HG02588 (cell line): ENCODE results near the gene CX3CR1.

ENCODE experiments used
- ATAC-seq: cut with Tn5 transposase; IDR thresholded peaks from one replicate; pipeline ENCODE4 v1.9.1; 2021; ENCODE audit warnings: mild to moderate bottlenecking, moderate library complexity; ENCODE audit not compliant: unreplicated experiment

Gene CX3CR1

DNA sequence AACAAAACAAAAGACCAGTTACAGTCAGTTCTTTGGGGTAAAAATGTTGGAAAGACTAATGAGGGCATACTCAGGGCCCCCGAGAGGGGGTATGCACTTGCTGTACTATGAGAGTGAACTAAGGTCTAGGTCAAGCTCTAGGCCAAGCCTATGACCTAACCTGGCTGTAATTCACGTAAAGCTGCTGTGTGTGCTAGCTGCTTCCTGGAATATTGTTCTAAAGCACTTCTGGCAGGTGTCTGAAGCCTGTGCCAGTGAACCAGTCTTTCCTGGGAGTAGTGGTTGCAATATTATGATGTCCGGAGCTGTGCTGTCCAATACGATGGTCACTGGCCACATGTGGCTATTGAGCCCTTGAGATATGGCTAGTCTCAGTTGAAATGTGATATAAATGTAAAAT is 13.1 kb upstream of the CX3CR1 start:
- ATAC-seq, result no peak

DNA sequence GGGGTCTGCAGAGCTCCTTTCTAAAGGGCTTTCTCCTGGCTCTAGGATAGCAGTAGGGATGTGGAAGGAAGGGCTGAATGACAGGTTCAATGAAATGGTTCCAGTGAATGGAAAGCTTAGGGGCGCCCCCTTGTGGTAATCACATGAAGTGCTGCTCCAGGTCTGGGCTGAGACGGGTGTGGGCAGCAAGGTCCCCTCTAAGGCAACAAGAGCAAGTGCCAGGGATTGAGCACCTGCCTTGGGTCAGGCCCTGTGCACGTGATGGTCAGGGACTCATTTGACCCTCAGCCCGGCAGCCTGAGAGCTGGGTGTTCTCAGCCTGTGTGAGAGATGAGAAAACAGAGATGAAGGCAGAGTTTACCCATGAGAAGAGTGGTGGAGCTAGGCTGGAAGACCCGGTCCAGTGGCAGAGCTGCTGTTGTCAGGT is 12.1 kb upstream of the CX3CR1 start:
- no peak for ATAC-seq

DNA sequence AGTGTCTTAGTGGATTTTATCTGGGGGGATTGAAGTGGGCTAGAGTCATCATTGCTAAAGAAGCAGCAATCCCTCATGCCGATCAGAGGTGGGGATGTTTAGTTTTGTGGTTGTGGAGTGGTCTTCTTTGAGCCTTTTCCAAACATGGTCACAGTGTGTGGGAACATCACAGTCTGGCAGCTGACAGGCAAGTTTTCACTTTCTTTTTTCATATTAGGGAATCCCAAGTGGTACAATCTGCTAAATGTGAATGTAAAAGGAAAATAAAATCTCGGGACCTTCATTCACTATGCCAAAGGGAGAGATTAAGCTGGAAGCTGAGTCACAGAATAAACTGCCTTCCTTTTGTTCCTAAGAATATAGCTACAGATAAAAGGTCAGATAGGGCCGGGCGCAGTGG is 10.4 kb upstream of the CX3CR1 start:
- ATAC-seq, result no peak

DNA sequence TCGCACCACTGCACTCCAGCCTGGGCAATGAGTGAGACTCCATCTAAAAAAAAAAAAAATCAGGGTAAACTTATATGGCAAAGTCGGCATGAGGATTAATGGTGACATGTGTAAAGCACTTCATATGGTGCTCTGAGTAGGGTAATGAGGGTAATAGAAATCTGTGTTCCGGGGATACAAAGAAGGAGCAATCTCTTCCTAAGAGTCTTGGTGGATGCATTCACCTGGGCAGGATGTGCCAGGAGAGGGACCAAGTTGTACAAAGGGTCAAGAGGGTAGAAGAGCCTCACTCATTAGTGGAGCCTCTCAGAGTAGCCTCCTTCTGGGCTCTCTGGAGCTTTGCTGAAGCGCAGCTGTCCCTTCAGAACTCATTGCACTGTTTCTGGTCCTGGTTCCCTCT is 9.3 kb upstream of the CX3CR1 start:
- no peak for ATAC-seq

DNA sequence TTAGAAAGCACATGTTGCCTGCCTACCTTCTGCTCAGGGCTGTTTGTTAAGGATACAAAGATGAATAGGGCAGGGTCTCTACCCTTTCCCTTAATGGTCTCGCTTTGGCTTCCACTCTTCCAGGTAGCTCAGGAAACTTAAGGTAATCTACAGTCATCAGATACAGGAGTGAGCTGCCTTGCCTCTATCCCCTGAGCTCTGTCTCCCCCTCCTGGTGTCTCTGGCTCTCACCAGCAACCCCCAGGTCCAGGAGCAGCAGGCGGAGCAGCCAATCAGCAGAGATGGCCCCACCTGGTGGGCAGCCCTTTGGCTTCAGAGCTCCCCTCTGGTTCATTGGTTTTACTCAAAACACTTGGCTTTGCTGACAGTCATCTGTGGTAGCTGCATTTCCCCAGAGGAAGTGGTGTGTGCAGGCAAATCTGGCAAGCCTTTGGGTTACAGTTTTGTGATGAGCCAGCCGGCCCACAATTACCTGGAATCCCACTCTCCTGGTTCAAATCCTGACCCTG is 8.5 kb upstream of the CX3CR1 start:
- ATAC-seq, result peak; percentile 98

DNA sequence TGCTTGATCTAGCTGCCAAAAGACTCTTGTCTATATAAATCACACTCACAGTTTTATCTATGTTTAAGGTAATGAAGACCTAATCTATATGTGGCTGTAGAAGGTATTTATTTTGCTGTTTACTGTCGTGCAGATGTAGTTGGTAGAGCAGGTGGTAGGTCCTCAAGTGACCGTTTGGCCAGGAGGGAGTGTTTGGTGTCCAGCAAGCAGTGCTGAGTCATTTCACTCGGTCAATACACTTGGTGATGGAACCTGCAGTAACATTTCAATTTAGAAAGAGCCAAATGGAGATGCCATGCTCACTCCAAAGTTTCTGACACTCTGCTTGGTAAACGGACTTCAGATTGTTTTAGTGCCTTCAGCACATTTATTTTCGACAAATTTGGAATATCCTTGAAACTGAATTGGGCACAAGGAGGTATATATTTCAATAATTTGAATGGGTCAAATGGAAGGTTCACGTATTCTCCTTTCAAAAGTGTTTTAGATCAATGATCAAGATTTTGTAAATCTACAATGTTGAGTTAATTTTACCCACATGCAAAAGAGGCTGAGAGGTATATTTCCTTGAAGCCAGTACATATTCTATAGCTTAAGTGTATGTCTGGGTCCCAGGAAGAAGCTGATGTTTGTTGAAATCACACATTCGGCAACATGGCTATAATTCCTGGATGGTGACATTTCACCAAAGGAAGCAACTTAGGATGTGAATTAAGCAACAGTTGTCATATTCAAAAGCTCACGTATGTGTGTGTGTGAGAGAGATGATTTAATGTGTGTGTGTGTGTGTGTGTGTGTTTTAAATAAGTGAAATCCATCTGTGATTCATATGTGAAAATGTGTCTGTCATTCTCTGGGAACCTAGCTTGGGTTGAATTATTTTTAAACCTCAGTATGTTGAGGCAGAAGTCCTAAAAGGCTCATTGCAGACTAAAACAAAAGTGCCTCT is 7.7 kb upstream of the CX3CR1 start:
- ATAC-seq, result no peak

DNA sequence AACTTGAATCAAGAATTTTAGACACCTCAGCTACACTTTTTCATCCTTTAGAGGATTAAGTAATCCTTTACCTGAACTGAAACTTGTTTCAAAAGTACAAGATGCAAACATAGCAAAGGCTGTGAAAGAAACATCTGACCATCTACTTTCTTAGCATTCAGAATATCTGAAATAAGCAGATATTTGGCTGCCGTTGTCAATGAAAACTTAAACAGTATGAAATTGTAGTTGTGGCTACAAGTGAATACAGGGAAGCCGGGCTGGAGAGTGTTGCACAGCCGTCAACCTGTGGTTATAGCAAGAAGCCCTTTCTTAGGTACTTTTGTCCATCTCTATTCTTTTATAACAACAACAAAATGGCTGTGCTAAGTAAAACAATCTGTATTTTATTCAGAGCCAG is 6.9 kb upstream of the CX3CR1 start:
- ATAC-seq, result no peak

DNA sequence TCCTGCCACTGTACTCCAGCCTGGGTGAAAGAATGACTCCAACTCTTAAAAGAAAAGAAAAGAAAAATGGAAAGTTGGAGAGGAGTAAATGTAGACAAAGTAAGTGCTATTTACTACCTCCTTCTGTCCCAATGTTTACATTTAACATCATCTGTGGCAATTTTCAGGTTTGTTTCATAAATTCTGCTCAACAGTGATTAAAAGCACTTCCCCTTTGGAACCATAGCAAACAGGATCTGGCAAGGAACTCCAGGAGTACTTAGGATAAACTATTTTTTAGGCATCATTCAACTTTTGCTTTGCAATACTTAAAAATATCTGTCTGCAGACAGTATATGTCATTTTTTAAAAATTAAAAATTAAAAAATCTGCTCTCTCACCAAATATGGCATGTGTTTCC is 5.5 kb upstream of the CX3CR1 start:
- ATAC-seq, result no peak

DNA sequence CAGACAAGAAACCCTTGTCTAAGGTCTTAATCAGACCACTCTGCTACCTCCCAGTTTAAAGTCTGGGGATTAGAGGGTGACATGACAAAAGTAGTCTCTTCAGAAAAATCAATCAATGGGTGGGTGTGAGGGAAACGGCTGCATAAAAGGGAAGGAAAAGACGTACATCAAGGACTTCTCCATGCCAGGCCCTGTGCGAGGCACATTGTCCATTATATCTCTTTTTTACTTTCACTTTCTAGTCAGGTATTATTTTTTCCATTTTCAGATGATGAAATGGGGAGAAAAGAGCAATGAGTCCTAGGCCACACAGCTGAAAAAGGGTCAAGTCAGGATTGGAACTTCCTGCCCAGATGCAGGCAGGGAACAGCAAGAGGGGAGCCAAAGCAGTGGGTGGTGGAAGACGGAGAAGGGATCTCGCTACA is 4.6 kb upstream of the CX3CR1 start:
- no peak for ATAC-seq

DNA sequence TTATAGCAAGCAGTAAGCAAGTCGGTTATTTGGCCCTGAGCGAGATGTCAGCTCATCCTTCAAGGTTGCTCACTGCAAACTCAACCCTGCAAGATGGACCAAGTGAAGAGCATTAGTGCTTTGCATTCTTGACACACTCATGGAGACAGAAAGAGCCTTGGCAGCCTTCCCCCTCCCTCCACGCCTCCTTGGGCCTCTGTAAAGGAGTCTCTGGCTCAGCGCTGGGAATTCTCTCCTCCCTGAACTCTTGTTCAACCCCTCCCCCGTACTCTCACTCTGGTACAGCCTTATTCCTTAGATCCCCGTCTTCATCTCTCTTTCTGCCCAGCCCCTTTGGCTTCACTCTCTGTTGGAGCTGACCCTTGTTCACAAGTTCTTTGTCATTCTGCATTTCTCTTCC is 2.2 kb upstream of the CX3CR1 start:
- no peak for ATAC-seq

DNA sequence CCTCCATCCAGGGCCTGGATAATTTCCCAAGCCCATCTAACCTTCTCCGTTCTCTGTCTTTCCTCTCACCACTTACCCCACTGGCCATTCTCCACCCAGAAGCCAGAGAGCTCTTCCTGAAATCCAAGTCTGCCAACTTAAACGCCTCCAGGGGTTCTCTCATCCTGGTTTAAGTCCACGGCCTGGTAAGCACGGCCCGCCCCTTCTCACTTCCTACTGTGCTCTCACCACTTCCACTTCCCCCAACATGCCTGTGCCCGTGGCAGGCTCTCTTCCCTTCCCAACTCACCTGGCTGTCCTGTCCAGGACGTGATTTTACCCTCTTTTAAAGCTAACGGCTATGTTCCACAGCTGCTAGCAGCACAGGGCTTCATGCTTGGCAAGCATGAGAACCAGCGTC is 1.7 kb upstream of the CX3CR1 start:
- no peak for ATAC-seq

DNA sequence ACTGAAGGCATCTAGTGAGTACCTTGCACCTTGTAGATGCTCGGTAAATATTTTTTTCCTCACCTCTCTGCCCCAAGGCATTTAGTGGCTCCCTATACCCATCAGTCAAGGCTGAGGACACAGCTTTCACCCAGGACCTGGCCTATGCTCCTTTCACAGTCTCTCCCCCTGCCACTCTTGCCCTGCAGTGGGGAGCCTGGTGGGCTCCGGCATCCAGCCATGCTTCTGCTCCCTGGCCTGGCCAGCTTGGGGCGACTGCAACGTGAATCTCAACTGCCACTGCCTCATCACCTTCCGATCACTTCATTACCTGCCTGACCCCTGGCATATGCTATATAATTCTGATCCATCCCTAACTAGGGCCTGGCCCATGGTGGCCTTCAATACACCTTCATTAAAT is 735 bp upstream of the CX3CR1 start:
- ATAC-seq, result no peak

DNA sequence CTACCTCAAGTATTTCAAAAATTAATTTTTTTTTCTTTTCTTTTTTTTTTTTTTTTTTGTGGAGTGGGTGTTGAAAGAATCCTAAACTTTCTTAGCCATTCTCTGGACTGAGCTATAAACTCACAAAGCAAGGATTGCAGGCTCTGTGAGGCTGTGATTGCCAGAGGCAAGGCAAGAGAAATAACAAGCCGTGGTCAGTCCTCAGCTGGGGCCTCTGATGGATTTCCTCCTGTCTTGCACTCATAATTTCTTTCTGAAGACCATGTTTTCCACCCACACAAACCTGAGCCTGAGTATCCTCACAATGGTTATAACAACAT is 1.3 kb downstream of the CX3CR1 start:
- no peak for ATAC-seq

DNA sequence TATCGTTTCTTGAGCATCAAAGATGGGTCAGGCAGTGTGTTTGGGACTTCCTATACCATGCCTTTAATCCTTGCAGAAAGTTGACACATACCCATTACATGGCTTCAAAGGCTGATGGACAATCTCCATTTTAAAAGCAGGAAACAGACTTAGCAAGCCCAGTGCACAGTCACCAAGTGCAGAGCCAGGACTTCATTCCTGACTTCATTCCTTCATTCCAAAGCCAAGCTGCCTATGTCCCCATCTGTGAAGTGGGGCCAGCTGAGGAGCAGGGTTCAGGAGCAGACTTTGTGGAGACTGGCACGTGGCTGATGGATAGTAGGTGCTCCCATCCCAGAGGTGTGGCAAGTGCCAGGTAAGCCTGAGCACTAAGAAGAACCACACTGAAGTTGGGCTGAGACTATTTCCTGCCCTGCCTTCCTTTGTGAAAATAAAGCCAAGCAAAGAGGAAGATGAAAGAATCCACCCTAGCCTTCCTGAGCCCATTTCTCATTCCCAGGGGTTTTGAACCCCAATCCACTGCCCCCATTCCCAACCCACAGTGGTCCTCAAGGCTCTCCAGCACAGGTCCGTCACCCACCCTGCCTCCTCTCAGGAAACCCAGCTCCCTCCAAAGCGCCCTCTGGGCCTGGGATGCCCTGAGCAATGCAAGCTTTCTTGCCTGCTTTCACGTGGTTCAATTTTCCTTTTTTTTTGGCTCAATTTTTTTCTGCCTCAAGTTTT is 1.8 kb downstream of the CX3CR1 start:
- no peak for ATAC-seq

DNA sequence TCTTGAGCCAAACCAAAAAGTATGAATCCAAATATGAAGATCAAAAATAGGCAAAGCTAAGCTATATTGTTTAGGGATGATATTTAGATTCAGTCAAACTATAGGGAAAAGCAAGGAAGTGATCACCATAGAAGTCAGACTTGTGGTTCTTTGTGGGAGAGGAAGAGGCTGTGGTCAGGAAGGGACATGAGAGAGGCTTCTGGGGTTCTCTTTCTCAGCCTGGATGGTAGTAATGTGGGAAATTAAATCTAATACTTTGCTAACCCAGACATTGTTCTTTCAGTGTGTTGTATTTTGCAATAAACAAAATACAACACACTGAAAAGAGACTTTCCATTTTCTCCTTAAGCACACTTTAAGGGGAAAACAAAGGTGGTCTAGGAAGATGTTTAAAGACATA is 3.1 kb downstream of the CX3CR1 start:
- ATAC-seq, result no peak

DNA sequence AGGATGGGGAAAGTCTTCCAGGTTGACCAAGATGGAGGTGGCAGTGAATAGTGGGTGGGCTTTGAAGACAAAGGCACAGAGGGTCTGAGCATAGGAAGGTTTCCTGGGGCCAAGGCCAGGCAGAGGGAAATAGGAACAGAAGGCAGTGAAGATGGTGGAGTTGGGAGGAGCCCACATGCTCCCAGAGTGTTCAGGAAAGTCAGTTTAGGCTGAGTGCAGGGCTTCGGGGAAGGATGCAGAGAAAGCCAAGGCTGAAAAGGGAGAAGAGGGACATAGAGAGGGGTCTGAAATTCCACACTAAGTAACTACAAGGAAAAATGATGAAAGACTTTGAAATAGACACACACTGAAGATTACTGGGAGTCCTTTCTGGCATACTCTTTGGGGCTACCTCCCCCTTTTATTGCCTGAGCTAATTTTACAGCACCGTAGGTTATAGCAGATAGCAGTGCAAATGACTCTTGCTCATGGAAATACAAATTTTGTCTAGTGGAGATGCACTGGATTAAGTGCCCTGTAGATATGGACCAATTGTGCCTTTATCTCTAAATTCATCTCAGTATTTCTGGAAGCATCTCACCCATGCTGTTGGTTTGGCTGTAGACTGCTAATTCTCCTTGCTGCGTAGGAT is 3.8 kb downstream of the CX3CR1 start:
- no peak for ATAC-seq

DNA sequence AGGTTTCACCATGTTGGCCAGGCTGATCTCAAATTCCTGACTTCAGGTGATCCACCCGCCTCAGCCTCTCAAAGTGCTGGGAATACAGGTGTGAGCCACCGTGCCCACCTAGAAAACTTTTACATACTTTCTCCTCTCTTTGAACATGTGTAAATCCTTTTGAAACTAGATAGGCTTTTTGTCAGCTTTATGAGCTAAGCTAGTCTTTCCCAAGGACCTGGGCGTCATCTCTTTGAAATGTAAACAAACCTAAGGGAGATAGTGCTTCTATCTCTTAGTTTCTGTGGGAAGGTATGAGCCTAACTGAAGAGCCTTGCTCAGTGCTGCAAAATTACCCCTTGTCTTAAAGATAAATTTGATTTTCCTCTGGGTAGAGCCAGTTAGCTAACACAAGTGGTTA is 4.8 kb downstream of the CX3CR1 start:
- ATAC-seq, result no peak

DNA sequence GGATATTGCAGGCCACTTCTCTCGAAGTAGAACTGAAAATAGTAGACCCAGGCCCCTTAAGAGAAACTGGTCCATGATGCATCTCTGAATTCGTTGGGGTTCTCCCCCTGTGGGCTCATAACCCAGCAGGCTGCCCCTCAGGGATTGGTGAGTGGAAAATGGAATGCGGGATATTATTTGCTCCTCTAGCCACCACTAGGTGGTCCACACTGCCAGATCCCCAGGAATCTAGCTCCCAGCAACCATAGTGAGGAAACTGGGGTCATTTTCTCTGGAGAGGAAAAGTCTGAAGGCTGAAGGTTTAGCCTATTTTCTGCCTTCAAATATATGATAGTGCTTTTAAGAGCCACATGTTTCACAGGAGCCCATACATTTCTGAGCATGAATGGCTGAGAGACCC is 6.7 kb downstream of the CX3CR1 start:
- ATAC-seq, result no peak

DNA sequence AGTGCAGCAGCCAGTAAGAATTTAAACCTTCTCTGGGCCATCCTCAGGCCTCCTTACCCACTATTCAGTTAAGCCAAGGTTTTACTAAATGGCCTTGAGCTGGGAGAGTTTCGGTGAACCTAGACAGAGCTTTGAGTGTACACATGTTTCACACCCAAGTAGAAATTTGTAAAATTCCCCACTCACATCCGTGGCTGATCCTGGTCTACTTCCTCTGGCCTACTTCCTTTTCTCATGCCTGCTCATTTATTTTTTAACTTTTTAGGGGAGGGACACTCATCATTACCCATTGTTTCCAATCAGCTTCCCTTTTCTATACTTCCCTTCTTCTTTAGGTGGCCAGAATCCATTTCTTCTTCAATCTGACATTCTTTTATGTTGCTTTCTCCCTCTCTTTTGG is 7.6 kb downstream of the CX3CR1 start:
- ATAC-seq, result no peak

DNA sequence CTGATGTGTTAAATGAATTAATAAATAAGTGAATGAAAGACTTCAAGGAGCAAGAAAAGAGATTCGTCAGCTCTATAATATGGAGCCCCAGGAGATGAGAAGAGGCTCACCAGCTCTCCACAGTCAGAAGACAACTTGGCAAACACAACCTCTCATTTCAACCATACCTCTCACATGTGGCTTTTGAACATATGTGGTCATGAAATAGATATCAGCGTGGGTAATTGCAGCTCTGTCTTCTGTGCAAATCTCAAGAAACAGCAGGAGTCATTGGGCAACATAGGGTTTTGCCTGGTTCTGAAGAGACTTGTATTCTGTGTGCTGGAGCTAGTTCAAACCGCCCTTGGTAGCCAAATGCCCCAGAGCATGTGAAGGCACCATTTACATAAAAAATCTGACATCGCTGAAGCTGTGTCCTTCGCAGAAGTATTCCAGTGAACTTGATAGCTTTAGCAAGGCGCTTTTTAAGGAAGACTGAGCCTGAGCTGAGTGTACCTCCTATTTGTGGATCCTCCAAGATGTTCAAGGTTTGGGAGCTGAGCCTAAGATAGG is 8.4 kb downstream of the CX3CR1 start:
- ATAC-seq, result no peak

DNA sequence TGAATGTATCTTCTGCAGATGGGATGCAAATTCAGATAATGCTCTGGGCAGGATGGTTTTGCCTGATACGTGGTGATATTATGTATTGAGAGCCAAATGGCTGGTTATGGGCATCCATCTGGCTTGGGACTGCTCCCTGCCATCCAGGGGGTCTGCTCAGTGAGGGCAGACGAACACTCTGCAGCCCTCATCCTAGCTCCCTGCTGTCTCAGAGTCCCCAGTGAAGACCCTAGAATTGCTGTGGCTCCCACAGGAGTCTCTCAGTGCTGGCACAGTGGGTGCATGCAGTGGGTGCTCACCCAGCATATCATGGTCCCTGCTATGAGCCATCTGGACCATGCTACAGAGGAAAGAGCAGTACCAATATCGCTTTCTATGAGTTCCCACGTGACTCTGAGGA is 10.3 kb downstream of the CX3CR1 start:
- ATAC-seq, result no peak

DNA sequence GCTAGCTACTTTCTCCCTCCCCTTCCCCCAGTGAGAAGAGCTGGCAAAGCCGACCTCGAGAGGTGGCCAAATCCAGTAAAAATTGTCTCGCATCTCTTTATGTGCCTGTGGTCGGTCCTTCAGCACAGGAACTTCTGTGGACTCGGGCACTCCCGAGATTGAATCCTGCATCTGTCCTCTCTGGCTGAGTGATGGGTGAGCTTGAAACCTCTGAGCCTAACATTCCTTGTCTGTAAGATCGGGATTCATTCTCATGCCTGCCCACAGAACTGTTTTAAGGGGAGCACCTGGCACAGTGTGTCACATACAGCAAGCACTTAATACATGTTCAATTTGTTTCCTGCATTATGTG is 11.3 kb downstream of the CX3CR1 start:
- ATAC-seq, result no peak
